ENCODE measurements around the gene ZNF382.
"Not testable (repeated sequence)": the region's sequence is repeated elsewhere in the genome, so short reads cannot be mapped to it uniquely, and the experiment has no call there.

The ZNF382 gene

GRCh38 chr19:36605101-36605876 lies at the start of gene ZNF382:
ZNF382 (plus strand) TSS chr19:36605313; CDS start chr19:36609915, 4,602 bp downstream.
- DNase-seq = peak; percentile 75 to 83 (median 80)

- DNase-seq = no peak
These were observed 40.7 kb upstream of the ZNF382 start for GRCh38 chr19:36564391-36564790.

- DNase-seq = no peak
These were observed 32.5 kb upstream of the ZNF382 start for GRCh38 chr19:36572593-36573019.

- DNase-seq = peak; percentile 36 to 69 (median 49)
These were observed 31.9 kb upstream of the ZNF382 start, which contains the start of gene ZNF529 for GRCh38 chr19:36573020-36573894. ZNF529 (minus strand) TSS chr19:36573292; CDS start chr19:36572346, 946 bp downstream.

- DNase-seq = no peak
These were observed 31.0 kb upstream of the ZNF382 start for GRCh38 chr19:36573895-36574720.

GRCh38 chr19:36574741-36575140 lies 30.4 kb upstream of the ZNF382 start:
- DNase-seq = no peak

GRCh38 chr19:36577271-36577996 lies 27.7 kb upstream of the ZNF382 start:
- DNase-seq = no peak

- no peak for DNase-seq
These were observed 25.9 kb upstream of the ZNF382 start for GRCh38 chr19:36579255-36579654.

- not testable (repeated sequence) for DNase-seq
These were observed 2.4 kb upstream of the ZNF382 start for GRCh38 chr19:36602681-36603080.

GRCh38 chr19:36604656-36605100 lies 435 bp upstream of the ZNF382 start:
- DNase-seq = peak; percentile 63 to 81 (median 67)

GRCh38 chr19:36605877-36606478 lies 865 bp downstream of the ZNF382 start:
- peak in 1 of 4 experiments; percentile 36 for DNase-seq

GRCh38 chr19:36627057-36627456 lies 21.9 kb downstream of the ZNF382 start:
- DNase-seq = no peak

GRCh38 chr19:36635342-36635741 lies 30.2 kb downstream of the ZNF382 start:
- DNase-seq = no peak

- DNase-seq = no peak
These were observed 33.9 kb downstream of the ZNF382 start for GRCh38 chr19:36638862-36639510.

- no peak for DNase-seq
These were observed 41.6 kb downstream of the ZNF382 start for GRCh38 chr19:36646746-36647145.

GRCh38 chr19:36652958-36653357 lies 47.8 kb downstream of the ZNF382 start:
- DNase-seq = no peak

GRCh38 chr19:36665832-36666231 lies 60.7 kb downstream of the ZNF382 start:
- no peak for DNase-seq

GRCh38 chr19:36668646-36669045 lies 63.5 kb downstream of the ZNF382 start:
- DNase-seq = no peak

GRCh38 chr19:36672368-36672767 lies 67.3 kb downstream of the ZNF382 start:
- DNase-seq = no peak

GRCh38 chr19:36674201-36674600 lies 69.1 kb downstream of the ZNF382 start:
- no peak for DNase-seq

GRCh38 chr19:36679455-36679854 lies 74.3 kb downstream of the ZNF382 start:
- DNase-seq = no peak
